Progenitor cell of endocrine pancreas (in vitro differentiated cells): ENCODE data around the gene SCAPER. TPM values are rescaled to one million over a fixed set of nuclear protein-coding genes. Genes with fewer than 3 reads are reported as not detected.

Experiments
- DNase-seq: peaks from one replicate; pipeline ENCODE4 v3.0.0; 2021; ENCODE audit warnings: low spot score; ENCODE audit not compliant: unreplicated experiment
- H3K27ac Mint-ChIP-seq: 2 replicates; pipeline ENCODE4 v1.8.0; 2021; ENCODE audit warnings: mild to moderate bottlenecking, moderate library complexity, mixed read lengths
- H3K27me3 Mint-ChIP-seq: 2 replicates; pipeline ENCODE4 v1.8.0; 2021; ENCODE audit warnings: mixed read lengths
- H3K36me3 Mint-ChIP-seq: 2 replicates; pipeline ENCODE4 v1.8.0; 2022; ENCODE audit warnings: mixed read lengths; ENCODE audit not compliant: insufficient read depth
- H3K4me1 Mint-ChIP-seq: 2 replicates; pipeline ENCODE4 v1.8.0; 2021; ENCODE audit warnings: low read depth, mixed read lengths
- H3K4me3 Mint-ChIP-seq: 2 replicates; pipeline ENCODE4 v1.8.0; 2021; ENCODE audit warnings: low read depth, mild to moderate bottlenecking, moderate library complexity, mixed read lengths
- H3K9me3 Mint-ChIP-seq: 2 replicates; pipeline ENCODE4 v1.8.0; 2021; ENCODE audit warnings: low read depth, mixed read lengths
- CTCF ChIP-seq: fragments of 200-600 bp; sonication (generic); IDR thresholded peaks from one replicate; pipeline ENCODE4 v1.5.0; 2021; ENCODE audit warnings: antibody characterized with exemption, mild to moderate bottlenecking; ENCODE audit not compliant: unreplicated experiment
- total RNA-seq: library from RNA; stranded (reverse); gene quantifications from 2 replicates; pipeline ENCODE4 v1.2.1, GENCODE V29; 2021

The SCAPER gene
- total RNA-seq, 1 donor from 2014 or later: 43.1 TPM

- Mint-ChIP-seq H3K4me1 (no peaks in the 10 kb centered on the region), H3K9me3 (peaks cover 8% of the 10 kb centered on the region), H3K36me3 (peaks cover 11% of the 10 kb centered on the region), H3K4me3 (no peak overlapping the region), H3K27ac (no peak overlapping the region), H3K27me3 (no peaks in the 10 kb centered on the region)
- no peak for TF ChIP-seq CTCF
- DNase-seq: no peak
Measured at GRCh38 chr15:76460347-76460746, 444.8 kb downstream of the SCAPER start.

GRCh38 chr15:76451540-76451939 is 453.6 kb downstream of the SCAPER start:
- Mint-ChIP-seq H3K27me3 (no peaks in the 10 kb centered on the region), H3K36me3 (no peaks in the 10 kb centered on the region), H3K9me3 (no peaks in the 10 kb centered on the region), H3K27ac (no peak overlapping the region), H3K4me3 (no peak overlapping the region), H3K4me1 (no peaks in the 10 kb centered on the region)
- DNase-seq: no peak
- no peak for TF ChIP-seq CTCF

GRCh38 chr15:76449455-76449854 is 455.7 kb downstream of the SCAPER start:
- H3K27me3 Mint-ChIP-seq: no peaks in the 10 kb centered on the region
- no peak overlapping the region for H3K4me3 Mint-ChIP-seq
- no peak for TF ChIP-seq CTCF
- no peaks in the 10 kb centered on the region for H3K4me1 Mint-ChIP-seq
- no peak for DNase-seq
- no peaks in the 10 kb centered on the region for H3K9me3 Mint-ChIP-seq
- H3K27ac Mint-ChIP-seq: no peak overlapping the region
- H3K36me3 Mint-ChIP-seq: no peaks in the 10 kb centered on the region

GRCh38 chr15:76448755-76449154 is 456.4 kb downstream of the SCAPER start:
- H3K27me3 Mint-ChIP-seq: no peaks in the 10 kb centered on the region
- H3K27ac Mint-ChIP-seq: no peak overlapping the region
- no peaks in the 10 kb centered on the region for H3K9me3 Mint-ChIP-seq
- H3K4me1 Mint-ChIP-seq: no peaks in the 10 kb centered on the region
- no peak for DNase-seq
- no peak overlapping the region for H3K4me3 Mint-ChIP-seq
- H3K36me3 Mint-ChIP-seq: no peaks in the 10 kb centered on the region
- no peak for TF ChIP-seq CTCF

GRCh38 chr15:76447728-76448441 is 457.3 kb downstream of the SCAPER start:
- H3K36me3 Mint-ChIP-seq: peaks cover 2% of the 10 kb centered on the region
- H3K4me3 Mint-ChIP-seq: no peak overlapping the region
- TF ChIP-seq CTCF: no peak
- H3K27ac Mint-ChIP-seq: no peak overlapping the region
- no peaks in the 10 kb centered on the region for H3K9me3 Mint-ChIP-seq
- no peak for DNase-seq
- no peaks in the 10 kb centered on the region for H3K4me1 Mint-ChIP-seq
- no peaks in the 10 kb centered on the region for H3K27me3 Mint-ChIP-seq
